Mesothelial cell of epicardium (in vitro differentiated cells): Measurements from ENCODE around the gene AZI2. TPM values are rescaled to one million over a fixed set of nuclear protein-coding genes. Genes with fewer than 3 reads are reported as not detected.

Experiments used
- DNase-seq, 2 experiments: peaks; one replicate each; pipeline ENCODE4 v3.0.0; 2021; ENCODE audit warnings: low spot score in 2 of 2; ENCODE audit not compliant: unreplicated experiment in 2 of 2
- H3K27ac Mint-ChIP-seq: 2 replicates; pipeline ENCODE4 v1.8.0; 2021; ENCODE audit warnings: mixed read lengths
- H3K27me3 Mint-ChIP-seq: 2 replicates; pipeline ENCODE4 v1.8.0; 2021; ENCODE audit warnings: low read depth, mixed read lengths
- H3K36me3 Mint-ChIP-seq: 2 replicates; pipeline ENCODE4 v1.8.0; 2021; ENCODE audit warnings: mixed read lengths
- H3K4me1 Mint-ChIP-seq: 2 replicates; pipeline ENCODE4 v1.8.0; 2021; ENCODE audit warnings: mixed read lengths
- H3K4me3 Mint-ChIP-seq: 2 replicates; pipeline ENCODE4 v1.8.0; 2021; ENCODE audit warnings: mild to moderate bottlenecking, moderate library complexity, mixed read lengths
- H3K9me3 Mint-ChIP-seq: 2 replicates; pipeline ENCODE4 v1.8.0; 2021; ENCODE audit warnings: mixed read lengths
- total RNA-seq: library from RNA; stranded (reverse); gene quantifications from 3 replicates; pipeline ENCODE4 v1.2.1, GENCODE V29; 2021
- TF ChIP-seq, protein P1 (sequence below): fragments of 200-600 bp; sonication (generic); IDR thresholded peaks from one replicate; pipeline ENCODE4 v1.5.0; 2021; ENCODE audit warnings: antibody characterized with exemption; ENCODE audit not compliant: unreplicated experiment

The AZI2 gene
- total RNA-seq, 1 donor from 2014 or later: 63.8 TPM

DNA sequence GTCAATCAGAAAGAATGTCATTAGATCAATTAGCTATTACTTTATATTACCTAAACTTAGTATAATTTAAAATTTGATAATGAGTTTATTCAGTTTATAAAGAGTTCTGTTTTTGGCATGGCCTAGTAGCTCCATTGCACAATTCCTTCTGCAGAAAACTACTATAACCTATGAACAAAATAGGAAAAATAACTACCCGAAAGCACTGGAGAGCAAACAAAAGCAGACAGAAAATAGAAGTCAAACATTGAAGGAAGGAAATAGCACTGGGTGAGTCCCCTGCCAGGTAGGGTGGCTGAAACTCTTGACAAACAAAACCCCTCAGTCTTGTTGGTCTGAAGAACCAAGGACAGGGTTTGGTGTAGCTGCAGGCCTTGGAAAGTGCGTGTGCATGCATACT is 69.7 kb downstream of the AZI2 start:
- peaks cover 15% of the 10 kb centered on the region for H3K36me3 Mint-ChIP-seq
- H3K4me1 Mint-ChIP-seq: no peaks in the 10 kb centered on the region
- TF ChIP-seq, protein P1, sequence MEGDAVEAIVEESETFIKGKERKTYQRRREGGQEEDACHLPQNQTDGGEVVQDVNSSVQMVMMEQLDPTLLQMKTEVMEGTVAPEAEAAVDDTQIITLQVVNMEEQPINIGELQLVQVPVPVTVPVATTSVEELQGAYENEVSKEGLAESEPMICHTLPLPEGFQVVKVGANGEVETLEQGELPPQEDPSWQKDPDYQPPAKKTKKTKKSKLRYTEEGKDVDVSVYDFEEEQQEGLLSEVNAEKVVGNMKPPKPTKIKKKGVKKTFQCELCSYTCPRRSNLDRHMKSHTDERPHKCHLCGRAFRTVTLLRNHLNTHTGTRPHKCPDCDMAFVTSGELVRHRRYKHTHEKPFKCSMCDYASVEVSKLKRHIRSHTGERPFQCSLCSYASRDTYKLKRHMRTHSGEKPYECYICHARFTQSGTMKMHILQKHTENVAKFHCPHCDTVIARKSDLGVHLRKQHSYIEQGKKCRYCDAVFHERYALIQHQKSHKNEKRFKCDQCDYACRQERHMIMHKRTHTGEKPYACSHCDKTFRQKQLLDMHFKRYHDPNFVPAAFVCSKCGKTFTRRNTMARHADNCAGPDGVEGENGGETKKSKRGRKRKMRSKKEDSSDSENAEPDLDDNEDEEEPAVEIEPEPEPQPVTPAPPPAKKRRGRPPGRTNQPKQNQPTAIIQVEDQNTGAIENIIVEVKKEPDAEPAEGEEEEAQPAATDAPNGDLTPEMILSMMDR: no peak
- no peak overlapping the region for H3K4me3 Mint-ChIP-seq
- no peaks in the 10 kb centered on the region for H3K27me3 Mint-ChIP-seq
- no peak overlapping the region for H3K27ac Mint-ChIP-seq
- DNase-seq: no peak
- H3K9me3 Mint-ChIP-seq: peaks cover 8% of the 10 kb centered on the region

DNA sequence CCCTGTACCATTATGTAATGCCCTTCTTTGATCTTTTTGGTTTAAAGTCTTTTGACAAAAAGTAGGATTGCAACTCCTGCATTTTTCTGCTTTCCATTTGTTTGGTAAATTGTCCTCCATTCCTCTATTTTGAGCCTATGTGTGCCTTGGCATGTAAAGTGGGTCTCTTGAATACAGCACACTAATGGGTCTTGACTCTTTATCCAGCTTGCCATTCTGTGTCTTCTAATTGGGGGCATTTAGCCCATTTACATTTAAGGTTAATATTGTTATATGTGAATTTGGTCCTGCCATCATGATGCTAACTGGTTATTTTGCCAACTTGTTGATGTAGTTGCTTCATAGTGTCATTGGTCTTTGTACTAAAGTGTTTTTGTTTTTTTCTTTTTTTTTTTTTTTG is 74.8 kb downstream of the AZI2 start:
- peaks cover 56% of the 10 kb centered on the region for H3K36me3 Mint-ChIP-seq

More for the DNA sequence above, 74.8 kb downstream of the AZI2 start:
- H3K27ac Mint-ChIP-seq: no peak overlapping the region
- DNase-seq: no peak
- H3K4me1 Mint-ChIP-seq: no peaks in the 10 kb centered on the region
- no peak overlapping the region for H3K4me3 Mint-ChIP-seq
- no peaks in the 10 kb centered on the region for H3K27me3 Mint-ChIP-seq
- TF ChIP-seq, protein P1: no peak
- peaks cover 30% of the 10 kb centered on the region for H3K9me3 Mint-ChIP-seq

Other genes with a start within 250 kb of the AZI2 start
- gene CMC1, start 107.2 kb downstream of the AZI2 start, total RNA-seq: 12.1 to 15.9 TPM (median 13.4 TPM) in 3 replicates
- gene ZCWPW2, start 103 bp downstream of the AZI2 start, total RNA-seq: 1.3 to 1.5 TPM (median 1.4 TPM) in 3 replicates